ENCODE data around the gene PGM2L1.
A peak's percentile ranks its signal among the peaks of the same experiment; 100 is the strongest.

Gene PGM2L1

DNA sequence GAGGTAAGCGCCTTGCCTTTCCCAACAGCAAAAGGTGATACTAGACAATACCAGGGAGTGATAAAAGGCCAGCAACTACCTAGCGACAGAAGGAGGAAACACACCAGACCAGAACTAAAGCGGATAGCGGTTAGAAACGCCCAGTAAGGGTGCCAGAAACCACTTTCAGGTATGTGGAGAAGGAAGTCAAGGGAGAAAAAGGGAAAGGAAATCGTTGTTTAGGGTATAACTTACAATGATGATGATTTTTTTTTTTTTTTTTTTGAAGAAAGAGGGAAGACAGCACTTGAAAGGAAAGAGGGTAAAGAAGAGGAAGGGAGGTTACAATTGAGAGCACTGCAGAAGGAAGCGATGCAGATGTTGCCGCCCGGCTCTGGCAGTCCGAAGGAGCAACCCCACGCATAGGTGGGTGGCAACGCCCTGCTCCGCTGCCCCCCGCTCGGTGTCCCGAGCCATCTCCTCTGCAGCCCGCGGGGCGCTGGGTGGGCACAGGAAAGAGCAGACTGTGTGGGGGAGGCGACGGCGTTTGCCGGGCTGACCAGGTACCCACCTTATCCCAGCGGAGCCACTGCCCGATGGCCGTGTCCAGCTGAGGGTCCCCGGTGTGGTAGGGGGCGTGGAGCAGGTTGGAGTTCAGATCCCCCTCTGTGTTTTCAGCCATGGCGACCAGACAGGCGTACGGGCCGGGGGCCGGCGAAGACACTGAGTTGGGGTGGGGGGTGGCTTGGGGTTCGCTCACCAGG is 561 bp downstream of the PGM2L1 start (continued):
- TF ChIP-seq ZBTB8A (tag by site-specific recombination; IDR thresholded peaks at IDR 0.05): peak; percentile 73; the same call in 1 of the 2 replicates
- no peak for TF ChIP-seq ZSCAN30 (tag by site-specific recombination; IDR thresholded peaks at IDR 0.05)
- peak; percentile 94 for TF ChIP-seq PRDM1 (tag by site-specific recombination; IDR thresholded peaks at IDR 0.05)
- no peak for TF ChIP-seq KLF10 (tag by site-specific recombination; IDR thresholded peaks at IDR 0.05)
- TF ChIP-seq ZNF362 (tag by site-specific recombination; IDR thresholded peaks at IDR 0.05): peak; percentile 91
- TF ChIP-seq, protein P1, sequence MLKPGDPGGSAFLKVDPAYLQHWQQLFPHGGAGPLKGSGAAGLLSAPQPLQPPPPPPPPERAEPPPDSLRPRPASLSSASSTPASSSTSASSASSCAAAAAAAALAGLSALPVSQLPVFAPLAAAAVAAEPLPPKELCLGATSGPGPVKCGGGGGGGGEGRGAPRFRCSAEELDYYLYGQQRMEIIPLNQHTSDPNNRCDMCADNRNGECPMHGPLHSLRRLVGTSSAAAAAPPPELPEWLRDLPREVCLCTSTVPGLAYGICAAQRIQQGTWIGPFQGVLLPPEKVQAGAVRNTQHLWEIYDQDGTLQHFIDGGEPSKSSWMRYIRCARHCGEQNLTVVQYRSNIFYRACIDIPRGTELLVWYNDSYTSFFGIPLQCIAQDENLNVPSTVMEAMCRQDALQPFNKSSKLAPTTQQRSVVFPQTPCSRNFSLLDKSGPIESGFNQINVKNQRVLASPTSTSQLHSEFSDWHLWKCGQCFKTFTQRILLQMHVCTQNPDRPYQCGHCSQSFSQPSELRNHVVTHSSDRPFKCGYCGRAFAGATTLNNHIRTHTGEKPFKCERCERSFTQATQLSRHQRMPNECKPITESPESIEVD (tag by site-specific recombination; IDR thresholded peaks at IDR 0.05): no peak
- TF ChIP-seq ZNF335 (tag by site-specific recombination; conservative IDR thresholded peaks at IDR 0.05): peak; percentile 81
- TF ChIP-seq ZNF530 (tag by site-specific recombination; IDR thresholded peaks at IDR 0.05; ENCODE audit: low read depth): no peak
- peak; percentile 79 for TF ChIP-seq EGR2 (tag by site-specific recombination; IDR thresholded peaks at IDR 0.05; ENCODE audit: low read depth)
- TF ChIP-seq ZEB2 (tag by site-specific recombination; IDR thresholded peaks at IDR 0.05): 0 out of 2 replicates have a peak, but pooled peaks have one; percentile 17
- peak; percentile 59 for TF ChIP-seq ZBTB17 (tag by site-specific recombination; IDR thresholded peaks at IDR 0.05)
- TF ChIP-seq, protein P2, sequence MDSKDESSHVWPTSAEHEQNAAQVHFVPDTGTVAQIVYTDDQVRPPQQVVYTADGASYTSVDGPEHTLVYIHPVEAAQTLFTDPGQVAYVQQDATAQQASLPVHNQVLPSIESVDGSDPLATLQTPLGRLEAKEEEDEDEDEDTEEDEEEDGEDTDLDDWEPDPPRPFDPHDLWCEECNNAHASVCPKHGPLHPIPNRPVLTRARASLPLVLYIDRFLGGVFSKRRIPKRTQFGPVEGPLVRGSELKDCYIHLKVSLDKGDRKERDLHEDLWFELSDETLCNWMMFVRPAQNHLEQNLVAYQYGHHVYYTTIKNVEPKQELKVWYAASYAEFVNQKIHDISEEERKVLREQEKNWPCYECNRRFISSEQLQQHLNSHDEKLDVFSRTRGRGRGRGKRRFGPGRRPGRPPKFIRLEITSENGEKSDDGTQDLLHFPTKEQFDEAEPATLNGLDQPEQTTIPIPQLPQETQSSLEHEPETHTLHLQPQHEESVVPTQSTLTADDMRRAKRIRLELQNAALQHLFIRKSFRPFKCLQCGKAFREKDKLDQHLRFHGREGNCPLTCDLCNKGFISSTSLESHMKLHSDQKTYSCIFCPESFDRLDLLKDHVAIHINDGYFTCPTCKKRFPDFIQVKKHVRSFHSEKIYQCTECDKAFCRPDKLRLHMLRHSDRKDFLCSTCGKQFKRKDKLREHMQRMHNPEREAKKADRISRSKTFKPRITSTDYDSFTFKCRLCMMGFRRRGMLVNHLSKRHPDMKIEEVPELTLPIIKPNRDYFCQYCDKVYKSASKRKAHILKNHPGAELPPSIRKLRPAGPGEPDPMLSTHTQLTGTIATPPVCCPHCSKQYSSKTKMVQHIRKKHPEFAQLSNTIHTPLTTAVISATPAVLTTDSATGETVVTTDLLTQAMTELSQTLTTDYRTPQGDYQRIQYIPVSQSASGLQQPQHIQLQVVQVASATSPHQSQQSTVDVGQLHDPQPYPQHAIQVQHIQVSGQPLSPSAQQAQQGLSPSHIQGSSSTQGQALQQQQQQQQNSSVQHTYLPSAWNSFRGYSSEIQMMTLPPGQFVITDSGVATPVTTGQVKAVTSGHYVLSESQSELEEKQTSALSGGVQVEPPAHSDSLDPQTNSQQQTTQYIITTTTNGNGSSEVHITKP (tag by site-specific recombination; IDR thresholded peaks at IDR 0.05): peak; percentile 84
- no peak for TF ChIP-seq CTCF (tag by site-specific recombination; IDR thresholded peaks at IDR 0.05)
- TF ChIP-seq ZNF366 (tag by site-specific recombination; conservative IDR thresholded peaks at IDR 0.05): peak; percentile 81
- TF ChIP-seq HIC1 (tag by site-specific recombination; IDR thresholded peaks at IDR 0.05): peak; percentile 61; the same call in 1 of the 2 replicates
- peak; percentile 91 for TF ChIP-seq ZFHX2 (tag by site-specific recombination; conservative IDR thresholded peaks at IDR 0.05)
- TF ChIP-seq GLIS2 (tag by site-specific recombination; IDR thresholded peaks at IDR 0.05): peak; percentile 91
- TF ChIP-seq ZBTB7A (tag by site-specific recombination; IDR thresholded peaks at IDR 0.05; ENCODE audit: low read depth): peak; percentile 82
- no peak for TF ChIP-seq ZNF155 (tag by site-specific recombination; IDR thresholded peaks at IDR 0.05)
- peak; percentile 61; the same call in 1 of the 2 replicates for TF ChIP-seq YY1 (tag by site-specific recombination; IDR thresholded peaks at IDR 0.05)
- TF ChIP-seq ZBTB48 (tag by site-specific recombination; IDR thresholded peaks at IDR 0.05): 0 out of 2 replicates have a peak, but pooled peaks have one; percentile 3
- peak; percentile 70 for TF ChIP-seq GLIS1 (tag by site-specific recombination; IDR thresholded peaks at IDR 0.05)
- TF ChIP-seq ZNF416 (tag by site-specific recombination; IDR thresholded peaks at IDR 0.05): no peak
- TF ChIP-seq, protein P3, sequence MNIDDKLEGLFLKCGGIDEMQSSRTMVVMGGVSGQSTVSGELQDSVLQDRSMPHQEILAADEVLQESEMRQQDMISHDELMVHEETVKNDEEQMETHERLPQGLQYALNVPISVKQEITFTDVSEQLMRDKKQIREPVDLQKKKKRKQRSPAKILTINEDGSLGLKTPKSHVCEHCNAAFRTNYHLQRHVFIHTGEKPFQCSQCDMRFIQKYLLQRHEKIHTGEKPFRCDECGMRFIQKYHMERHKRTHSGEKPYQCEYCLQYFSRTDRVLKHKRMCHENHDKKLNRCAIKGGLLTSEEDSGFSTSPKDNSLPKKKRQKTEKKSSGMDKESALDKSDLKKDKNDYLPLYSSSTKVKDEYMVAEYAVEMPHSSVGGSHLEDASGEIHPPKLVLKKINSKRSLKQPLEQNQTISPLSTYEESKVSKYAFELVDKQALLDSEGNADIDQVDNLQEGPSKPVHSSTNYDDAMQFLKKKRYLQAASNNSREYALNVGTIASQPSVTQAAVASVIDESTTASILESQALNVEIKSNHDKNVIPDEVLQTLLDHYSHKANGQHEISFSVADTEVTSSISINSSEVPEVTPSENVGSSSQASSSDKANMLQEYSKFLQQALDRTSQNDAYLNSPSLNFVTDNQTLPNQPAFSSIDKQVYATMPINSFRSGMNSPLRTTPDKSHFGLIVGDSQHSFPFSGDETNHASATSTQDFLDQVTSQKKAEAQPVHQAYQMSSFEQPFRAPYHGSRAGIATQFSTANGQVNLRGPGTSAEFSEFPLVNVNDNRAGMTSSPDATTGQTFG (tag by site-specific recombination; IDR thresholded peaks at IDR 0.05; ENCODE audit: borderline replicate concordance): no peak

All from HEK293 (cell line).